ENCODE data around the gene USB1. TPM values are rescaled to one million over a fixed set of nuclear protein-coding genes. Genes with fewer than 3 reads are reported as not detected.
A peak's percentile ranks its signal among the peaks of the same experiment; 100 is the strongest.
"Not testable (repeated sequence)": the region's sequence is repeated elsewhere in the genome, so short reads cannot be mapped to it uniquely, and the experiment has no call there.

Gene USB1
- total and polyA plus RNA-seq, 3 donors from 2014 or later = 39.7 to 63.7 (median 62.4) TPM

DNA sequence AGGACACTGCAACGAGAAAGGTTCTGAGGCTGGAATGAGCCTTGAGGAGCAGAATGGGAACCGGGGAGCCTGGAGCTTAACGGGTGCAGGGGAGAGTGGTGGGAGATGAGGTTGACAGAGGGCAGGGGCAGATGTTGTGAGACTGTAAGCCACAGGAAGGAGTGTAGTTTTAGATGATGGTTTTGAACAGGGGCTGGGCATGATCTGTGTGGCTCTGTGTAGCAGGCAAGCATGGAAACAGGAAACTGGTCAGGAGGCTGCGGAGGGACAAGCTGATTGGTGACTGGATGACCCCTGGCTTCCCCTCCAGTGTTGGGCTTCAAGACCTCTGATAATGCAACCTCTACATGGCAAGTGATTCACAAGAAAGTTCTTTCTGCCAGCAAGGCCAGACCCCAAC is 28.9 kb upstream of the USB1 start:
- intact Hi-C loops (cut with DNase I; ENCODE audit: low total_unique reads) = no loop called here
- 76 to 80% methylated on average over 4 of the region's 4 CpGs for WGBS, 2 donors

DNA sequence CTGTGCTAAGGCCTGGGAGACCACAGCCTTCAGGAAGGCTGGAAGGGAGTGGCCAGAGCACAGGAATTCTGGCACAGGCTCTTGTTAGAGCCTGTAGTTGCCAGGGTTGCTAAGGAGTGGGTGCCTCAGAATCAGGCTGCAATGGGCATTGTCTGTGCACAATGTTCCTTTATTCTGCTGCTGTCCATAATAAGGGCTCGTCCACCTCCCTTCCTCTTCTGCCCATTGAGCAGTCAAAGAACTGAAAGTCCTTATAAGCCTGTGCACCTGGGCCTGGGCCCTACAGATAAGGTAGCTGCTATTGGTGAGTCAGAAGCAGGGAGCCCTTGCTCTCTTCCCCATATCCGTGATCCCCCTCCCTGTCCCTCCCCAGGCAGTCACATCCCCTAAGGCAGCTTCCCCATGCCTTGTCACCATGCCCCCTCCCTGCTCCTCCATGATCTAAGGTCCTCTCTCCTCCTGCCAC is 24.8 kb upstream of the USB1 start:
- peaks cover 6% of the 10 kb centered on the region for H3K4me1 ChIP-seq
- H3K27me3 ChIP-seq = no peaks in the 10 kb centered on the region
- H3K4me3 ChIP-seq = no peak overlapping the region
- no peak for TF ChIP-seq POLR2A (IDR thresholded peaks at IDR 0.05)
- TF ChIP-seq, protein P1, sequence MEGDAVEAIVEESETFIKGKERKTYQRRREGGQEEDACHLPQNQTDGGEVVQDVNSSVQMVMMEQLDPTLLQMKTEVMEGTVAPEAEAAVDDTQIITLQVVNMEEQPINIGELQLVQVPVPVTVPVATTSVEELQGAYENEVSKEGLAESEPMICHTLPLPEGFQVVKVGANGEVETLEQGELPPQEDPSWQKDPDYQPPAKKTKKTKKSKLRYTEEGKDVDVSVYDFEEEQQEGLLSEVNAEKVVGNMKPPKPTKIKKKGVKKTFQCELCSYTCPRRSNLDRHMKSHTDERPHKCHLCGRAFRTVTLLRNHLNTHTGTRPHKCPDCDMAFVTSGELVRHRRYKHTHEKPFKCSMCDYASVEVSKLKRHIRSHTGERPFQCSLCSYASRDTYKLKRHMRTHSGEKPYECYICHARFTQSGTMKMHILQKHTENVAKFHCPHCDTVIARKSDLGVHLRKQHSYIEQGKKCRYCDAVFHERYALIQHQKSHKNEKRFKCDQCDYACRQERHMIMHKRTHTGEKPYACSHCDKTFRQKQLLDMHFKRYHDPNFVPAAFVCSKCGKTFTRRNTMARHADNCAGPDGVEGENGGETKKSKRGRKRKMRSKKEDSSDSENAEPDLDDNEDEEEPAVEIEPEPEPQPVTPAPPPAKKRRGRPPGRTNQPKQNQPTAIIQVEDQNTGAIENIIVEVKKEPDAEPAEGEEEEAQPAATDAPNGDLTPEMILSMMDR (IDR thresholded peaks at IDR 0.05) = no peak
- no peaks in the 10 kb centered on the region for H3K36me3 ChIP-seq (ENCODE audit: low read depth, missing control alignments)
- DNase-seq = peak; percentile 55
- intact Hi-C loops (cut with DNase I; ENCODE audit: low total_unique reads) = no loop called here
- 47 to 50% methylated on average over 2 of the region's 2 CpGs for WGBS, 2 donors
- H3K9me3 ChIP-seq = no peaks in the 10 kb centered on the region
- H3K27ac ChIP-seq = no peak overlapping the region

More for the DNA sequence above, 28.9 kb upstream of the USB1 start:
- TF ChIP-seq, protein P1 (IDR thresholded peaks at IDR 0.05) = no peak
- no peak for TF ChIP-seq POLR2A (IDR thresholded peaks at IDR 0.05)
- H3K9me3 ChIP-seq = no peaks in the 10 kb centered on the region
- peaks cover 6% of the 10 kb centered on the region for H3K4me1 ChIP-seq
- no peak overlapping the region for H3K27ac ChIP-seq
- H3K4me3 ChIP-seq = no peak overlapping the region
- H3K36me3 ChIP-seq (ENCODE audit: low read depth, missing control alignments) = no peaks in the 10 kb centered on the region
- no peak for DNase-seq
- H3K27me3 ChIP-seq = no peaks in the 10 kb centered on the region

DNA sequence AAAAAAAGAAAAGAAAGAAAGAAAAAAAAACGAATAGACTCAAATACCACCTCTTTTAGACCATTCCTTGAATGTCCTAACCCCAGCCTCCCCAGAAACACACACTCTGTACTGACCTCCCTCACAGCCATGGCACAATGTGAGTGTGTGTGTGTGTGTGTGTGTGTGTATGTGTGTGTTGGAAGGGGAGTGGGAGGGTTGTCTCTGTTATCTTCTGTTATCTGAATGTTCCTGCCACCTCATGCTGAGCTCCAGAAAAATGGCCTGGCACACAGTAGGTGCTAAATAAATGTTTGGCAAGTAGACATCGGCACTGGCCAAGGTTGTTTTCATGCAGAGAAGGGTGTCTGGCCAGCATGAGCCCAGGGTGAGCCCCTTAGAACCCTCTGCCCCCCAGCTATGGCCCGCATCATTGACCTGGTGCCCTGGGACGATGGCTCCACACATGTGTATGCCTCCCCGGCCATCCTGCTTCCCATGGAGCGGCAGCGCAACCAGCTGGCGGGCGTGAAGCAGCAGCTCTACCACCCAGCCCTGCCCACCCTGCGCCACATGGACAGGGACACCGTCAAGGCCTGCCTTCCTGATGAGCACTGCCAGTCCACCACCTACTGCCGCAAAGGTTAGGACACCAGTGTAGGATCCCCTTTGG is 23.7 kb upstream of the USB1 start:
- DNase-seq = no peak
- H3K27me3 ChIP-seq = no peaks in the 10 kb centered on the region
- peaks cover 6% of the 10 kb centered on the region for H3K4me1 ChIP-seq
- H3K4me3 ChIP-seq = no peak overlapping the region
- H3K9me3 ChIP-seq = no peaks in the 10 kb centered on the region
- 65 to 88% methylated on average over 5 to 12 of the region's 12 CpGs for WGBS, 2 donors
- H3K36me3 ChIP-seq (ENCODE audit: low read depth, missing control alignments) = no peaks in the 10 kb centered on the region
- TF ChIP-seq POLR2A (IDR thresholded peaks at IDR 0.05) = no peak
- TF ChIP-seq, protein P1 (IDR thresholded peaks at IDR 0.05) = no peak
- H3K27ac ChIP-seq = no peak overlapping the region
- intact Hi-C loops (cut with DNase I; ENCODE audit: low total_unique reads) = no loop called here

DNA sequence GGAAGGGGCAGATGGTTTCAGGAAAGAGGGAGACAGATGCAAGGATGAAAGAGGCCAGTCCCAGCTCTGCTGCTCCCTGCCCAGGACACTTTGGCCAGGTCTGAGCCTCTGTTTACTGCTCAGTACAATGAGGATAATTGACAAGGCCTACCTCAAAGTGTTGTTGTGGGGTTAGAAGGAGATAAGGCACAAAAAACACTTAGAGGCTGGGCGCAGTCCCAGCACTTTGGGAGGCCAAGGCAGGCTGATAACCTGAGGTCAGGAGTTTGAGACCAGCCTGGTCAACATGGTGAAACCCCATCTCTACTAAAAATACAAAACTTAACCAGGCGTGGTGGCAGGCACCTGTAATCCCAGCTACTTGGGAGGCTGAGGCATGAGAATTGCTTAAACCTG is 23.1 kb upstream of the USB1 start:
- H3K27ac ChIP-seq; H3K27me3 ChIP-seq; H3K36me3 ChIP-seq (ENCODE audit: low read depth, missing control alignments); DNase-seq; intact Hi-C loops (cut with DNase I; ENCODE audit: low total_unique reads); H3K4me3 ChIP-seq; H3K9me3 ChIP-seq; H3K4me1 ChIP-seq: not testable (repeated sequence)
- WGBS, 2 donors = 93 to 100% methylated on average over 2 of the region's 2 CpGs

DNA sequence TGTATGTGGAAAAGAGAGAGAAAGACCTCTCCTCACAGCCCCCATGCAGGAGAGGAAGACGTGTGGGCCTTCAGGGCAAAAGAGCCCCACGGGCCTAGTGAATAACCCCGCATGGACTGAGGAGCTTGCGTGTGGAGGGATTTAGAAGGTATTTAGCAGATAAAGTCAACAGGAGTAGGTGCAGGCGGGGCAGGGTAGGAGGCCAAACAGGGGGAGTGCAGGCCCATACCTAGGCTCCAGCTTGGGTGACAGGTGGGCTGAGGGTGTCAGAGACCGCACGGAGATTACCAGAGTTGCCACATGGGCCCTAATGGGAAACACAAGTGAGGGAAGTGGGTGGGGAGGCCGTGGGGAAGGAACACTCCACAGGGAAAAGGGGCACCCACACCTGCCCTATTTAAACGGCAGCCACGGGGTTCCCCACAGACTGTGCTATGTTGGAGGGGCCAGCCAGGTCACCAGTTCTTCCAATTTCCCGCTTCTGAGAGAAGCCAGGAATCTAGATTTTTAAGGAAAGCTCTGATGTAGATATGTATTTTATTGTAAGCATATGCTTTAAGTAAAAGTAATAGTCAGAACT is 22.1 kb upstream of the USB1 start:
- Histone ChIP-seq H3K4me1 (peaks cover 6% of the 10 kb centered on the region), H3K27ac (no peak overlapping the region), H3K36me3 (ENCODE audit: low read depth, missing control alignments) (no peaks in the 10 kb centered on the region), H3K27me3 (no peaks in the 10 kb centered on the region), H3K9me3 (no peaks in the 10 kb centered on the region), H3K4me3 (no peak overlapping the region)
- TF ChIP-seq POLR2A (IDR thresholded peaks at IDR 0.05) = no peak
- TF ChIP-seq, protein P1 (IDR thresholded peaks at IDR 0.05) = no peak
- 85 to 87% methylated on average over 11 of the region's 11 CpGs for WGBS, 2 donors
- DNase-seq = no peak
- intact Hi-C loops (cut with DNase I; ENCODE audit: low total_unique reads) = no loop called here
